HG03442 (cell line): ENCODE results near the gene TNNT3.
A peak's percentile ranks its signal among the peaks of the same experiment; 100 is the strongest.

Experiments
- ATAC-seq: cut with Tn5 transposase; IDR thresholded peaks from one replicate; pipeline ENCODE4 v1.9.1; 2021; ENCODE audit warnings: mild to moderate bottlenecking, moderate library complexity; ENCODE audit not compliant: unreplicated experiment

Gene TNNT3

DNA sequence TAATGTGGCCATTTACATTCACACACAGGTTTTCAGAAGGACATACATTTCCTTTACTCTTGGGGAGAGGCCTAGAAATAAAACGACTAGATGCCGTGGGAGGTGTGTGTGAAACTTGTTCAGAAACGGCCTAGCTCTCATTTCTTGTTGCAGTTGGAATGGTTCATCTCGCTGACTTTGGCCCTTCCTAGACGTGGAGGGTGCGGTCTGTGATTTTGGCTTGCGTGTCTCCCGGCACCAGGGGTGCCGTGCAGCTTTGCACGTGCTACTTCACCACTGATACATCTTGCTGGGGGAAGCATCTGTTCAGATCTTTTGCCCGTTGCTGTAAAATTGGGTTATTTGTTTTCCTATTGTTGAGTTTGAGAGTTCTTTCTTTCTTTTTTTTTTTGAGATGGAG is 24.7 kb upstream of the TNNT3 start:
- ATAC-seq, result no peak

- ATAC-seq, result no peak
Observed at GRCh38 chr11:1896468-1896867, 23.0 kb upstream of the TNNT3 start.

DNA sequence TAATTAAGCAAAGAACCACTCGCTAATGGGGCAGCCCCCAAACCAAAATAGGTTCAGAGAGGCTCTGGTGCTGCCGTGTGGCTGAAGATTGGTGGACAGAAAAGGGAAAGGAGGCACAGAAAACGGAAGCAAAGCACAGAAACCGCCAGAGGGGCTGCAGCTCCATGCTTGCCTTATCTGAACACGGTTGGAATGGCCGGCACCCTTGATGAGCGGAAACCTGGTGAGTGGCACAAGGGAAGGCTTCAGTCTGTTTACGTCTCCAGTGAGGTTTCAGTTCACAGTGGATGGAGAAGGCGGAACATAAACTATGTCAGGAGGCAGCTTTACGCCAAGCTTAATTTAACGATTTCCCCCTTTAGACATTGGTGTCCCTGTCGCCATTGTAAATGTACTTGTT is 22.6 kb upstream of the TNNT3 start:
- no peak for ATAC-seq

GRCh38 chr11:1899090-1899489 is 20.4 kb upstream of the TNNT3 start:
- no peak for ATAC-seq

GRCh38 chr11:1899686-1900085 is 19.8 kb upstream of the TNNT3 start:
- ATAC-seq, result no peak

DNA sequence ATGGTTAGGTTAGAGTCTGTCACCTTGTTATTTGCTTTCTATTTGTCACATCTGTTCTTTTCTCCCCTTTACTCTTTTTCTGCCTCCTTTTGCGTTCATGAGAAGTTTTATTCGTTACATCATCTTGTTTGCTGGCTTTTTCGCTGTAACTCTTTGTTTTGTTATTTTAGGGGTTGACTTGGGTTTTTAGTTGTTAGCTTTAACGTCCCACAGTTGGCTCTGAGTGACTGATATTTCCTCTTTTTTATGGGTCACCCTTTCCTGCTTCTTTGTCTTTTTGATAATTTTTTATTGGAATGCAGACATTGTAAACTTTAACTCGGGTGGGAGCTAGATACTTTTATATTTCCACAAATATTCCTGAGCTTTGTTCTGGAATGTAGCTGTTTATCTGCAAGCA is 13.3 kb upstream of the TNNT3 start:
- ATAC-seq, result no peak

DNA sequence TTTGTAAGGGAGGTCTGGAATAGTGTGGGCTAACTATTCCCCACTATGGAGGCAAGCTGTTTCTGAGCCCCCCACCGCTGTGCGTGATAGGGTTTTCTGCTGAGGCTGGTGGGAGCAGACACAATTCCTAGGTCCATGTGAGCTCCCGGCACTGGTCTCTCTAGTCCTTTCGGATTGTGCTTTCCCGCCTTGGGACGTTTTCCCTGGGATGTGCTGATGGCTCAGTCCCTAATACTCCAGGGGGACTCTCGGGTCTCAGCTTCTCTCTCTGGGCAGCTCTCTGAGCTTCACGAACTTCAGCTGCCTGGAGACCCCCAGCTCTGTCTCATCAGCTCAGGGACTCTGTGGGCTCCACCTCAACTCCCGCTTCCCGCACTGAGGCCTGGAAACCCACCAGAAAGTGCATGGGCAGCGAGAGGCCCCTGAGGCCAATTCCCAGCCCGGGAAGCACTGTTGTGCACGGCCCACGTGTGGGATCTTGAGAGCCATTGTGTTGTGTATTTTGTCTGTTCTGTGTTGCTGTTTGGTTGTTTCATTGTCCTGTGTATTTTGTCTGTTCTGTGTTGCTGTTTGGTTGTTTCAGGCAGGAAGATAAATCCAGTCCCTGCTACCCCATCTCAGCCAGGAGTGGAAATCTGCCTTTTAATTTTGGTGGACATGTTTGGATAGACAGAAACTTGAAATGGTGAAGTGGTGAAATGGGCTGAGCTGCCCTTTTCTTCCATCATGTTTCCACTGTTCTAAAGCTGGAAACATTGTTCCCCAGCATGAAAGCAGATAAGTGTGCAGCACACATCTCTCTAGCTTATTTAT is 12.7 kb upstream of the TNNT3 start:
- ATAC-seq, result no peak

DNA sequence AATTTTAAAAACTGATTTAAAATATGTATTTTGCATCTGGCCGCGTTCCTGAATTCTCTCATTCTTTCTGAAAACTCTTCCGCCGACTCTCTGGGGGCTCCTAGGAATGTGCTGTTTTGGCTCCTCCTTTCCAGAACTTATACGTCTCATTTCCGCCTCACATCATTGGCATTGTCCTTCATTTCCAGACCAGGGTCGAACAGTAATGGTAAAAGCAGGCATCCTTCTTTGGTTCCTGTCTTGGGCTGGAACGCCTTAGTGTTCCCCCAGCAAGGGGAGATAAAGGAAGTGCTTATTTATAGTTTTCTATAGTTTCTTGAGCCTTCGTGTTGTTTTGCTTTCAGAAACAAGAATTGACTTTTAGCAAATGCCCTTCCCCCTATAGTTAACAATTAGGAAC is 10.9 kb upstream of the TNNT3 start:
- no peak for ATAC-seq

DNA sequence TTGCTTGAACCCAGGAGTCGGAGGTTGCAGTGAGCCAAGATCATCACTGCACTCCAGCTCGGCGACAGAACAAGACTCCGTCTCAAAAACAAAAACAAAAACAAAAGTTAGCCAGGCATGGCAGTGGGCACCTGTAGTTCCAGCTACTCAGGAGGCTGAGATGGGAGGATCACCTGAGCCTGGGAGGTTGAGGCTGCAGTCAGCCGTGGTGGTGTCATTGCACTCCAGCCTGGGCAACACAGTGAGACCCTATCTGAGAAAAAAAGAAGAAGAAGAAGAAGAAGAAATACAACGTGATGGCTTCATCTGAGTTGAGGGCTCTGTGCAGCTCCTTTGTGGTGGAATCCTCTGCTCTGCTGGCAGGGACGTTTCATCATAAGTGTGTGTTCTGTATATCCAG is 10.0 kb upstream of the TNNT3 start:
- no peak for ATAC-seq

- no peak for ATAC-seq
Observed at GRCh38 chr11:1912289-1912878, 7.1 kb upstream of the TNNT3 start.

DNA sequence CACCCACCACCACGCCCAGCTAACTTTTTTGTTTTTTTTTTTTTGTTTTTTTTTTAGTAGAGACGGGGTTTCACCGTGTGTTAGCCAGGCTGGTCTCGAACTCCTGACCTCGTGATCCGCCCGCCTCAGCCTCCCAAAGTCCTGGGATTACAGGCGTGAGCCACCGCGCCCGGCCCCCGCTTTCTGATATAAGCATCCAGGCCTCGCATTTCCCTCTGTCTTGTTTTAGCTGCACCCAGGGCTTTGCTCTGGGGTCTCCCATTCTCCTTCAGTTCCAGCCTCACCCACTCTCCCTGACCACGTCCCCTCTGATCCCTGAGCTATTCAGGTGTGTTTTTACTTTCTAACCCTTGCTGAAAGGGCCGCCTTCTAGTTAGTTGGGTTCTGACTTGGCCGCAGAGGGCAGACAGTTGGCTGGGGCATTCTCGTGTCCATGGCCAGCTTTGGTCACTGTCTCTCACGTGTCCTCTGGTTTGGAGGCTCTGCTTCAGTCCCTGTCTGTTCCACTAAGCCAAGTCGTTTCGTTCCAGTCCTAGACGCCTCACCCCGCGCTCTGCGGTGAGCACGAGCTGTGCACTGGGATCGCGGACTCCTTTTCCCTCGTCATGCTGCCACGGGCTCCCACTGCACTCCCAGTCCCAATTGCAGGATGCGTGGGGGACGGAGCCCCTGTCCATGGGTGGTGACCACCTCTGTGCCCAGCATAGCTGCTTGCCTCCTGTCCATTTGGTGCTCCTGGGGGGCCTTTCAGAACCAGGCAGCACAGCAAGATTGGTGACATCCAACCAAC is 6.0 kb upstream of the TNNT3 start:
- no peak for ATAC-seq

DNA sequence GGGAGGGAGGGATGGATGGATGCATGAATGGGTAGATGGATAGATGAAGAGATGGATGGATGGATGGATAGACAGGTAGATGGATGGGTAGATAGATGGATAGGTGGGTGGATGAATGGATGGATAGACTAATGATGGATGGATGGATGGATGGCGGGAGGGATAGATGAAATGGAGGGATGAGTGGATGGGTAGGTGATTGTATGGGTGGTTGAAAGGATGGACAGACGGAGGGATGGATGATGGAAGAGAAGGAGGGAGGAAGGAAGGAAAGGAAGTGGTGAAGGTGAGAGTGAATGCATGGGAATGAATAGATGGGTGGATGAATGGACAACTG is 3.7 kb upstream of the TNNT3 start:
- no peak for ATAC-seq

DNA sequence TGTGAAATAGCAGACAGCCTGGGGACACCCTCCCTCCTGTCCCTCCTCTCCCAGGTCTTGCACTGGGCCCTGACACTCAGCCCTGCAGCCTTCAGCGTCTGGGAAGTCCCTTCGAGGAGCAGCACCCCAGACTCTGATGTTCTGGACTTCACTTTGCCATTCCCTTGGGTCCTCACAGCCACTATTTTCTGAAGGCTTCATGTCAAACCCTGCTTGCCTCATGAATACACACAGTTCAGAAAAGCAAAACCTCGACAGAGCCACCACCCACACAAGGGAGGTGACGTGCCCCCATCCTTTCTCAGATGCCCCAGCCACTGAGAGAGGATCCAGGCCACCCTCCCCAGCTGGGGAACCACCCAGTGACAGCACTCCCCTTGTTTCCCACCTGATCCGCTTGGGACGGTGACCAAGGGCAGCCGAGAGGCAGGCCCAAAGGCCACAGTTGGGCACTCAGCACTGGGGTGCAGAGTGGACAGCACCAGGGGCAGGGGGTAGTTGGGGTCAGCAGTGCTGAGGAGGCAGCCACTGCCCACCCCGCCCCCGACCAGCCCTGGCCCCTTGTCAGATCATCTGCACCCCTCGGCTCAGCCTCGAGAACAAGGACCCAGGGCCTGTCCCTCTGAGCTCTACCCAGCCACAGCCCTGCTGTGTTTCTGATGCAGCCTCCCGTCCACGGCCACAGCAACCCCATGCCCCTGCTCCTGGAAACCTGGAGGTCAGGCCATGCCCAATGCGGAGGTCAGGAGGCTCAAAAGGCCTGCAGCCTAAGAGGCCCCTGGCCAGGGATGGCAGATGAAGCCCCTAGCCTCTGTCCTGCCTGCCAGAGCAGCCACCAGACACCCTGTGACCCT is 3.1 kb upstream of the TNNT3 start:
- peak; percentile 58 for ATAC-seq

DNA sequence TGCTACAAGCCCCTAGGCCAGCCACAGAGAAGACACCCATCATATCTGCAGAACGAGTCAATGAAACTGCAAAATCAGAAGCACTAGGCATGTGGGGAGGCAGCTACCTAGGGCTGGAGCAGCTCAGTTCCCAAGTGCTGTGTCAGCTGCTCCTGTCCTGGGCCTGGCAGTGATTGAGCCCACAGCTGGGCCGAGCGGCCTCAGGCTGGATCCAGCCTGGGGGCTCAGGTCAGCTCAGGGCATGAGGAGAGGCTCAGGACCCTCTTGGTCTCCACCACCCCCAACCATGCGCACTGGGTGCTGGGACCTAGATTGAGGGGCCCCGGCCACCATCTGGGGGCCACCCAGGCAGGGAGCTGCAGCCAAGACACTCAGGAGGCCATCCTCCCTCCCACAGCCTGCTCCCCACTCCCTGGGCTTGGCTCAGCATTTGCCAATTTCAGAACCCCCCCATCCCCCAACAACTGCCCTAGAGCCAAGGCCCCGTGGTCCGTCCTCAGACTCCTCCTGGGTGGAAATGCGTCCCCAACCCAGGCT is 2.4 kb upstream of the TNNT3 start:
- no peak for ATAC-seq

GRCh38 chr11:1917523-1918435 is 1.7 kb upstream of the TNNT3 start:
- ATAC-seq, result no peak

DNA sequence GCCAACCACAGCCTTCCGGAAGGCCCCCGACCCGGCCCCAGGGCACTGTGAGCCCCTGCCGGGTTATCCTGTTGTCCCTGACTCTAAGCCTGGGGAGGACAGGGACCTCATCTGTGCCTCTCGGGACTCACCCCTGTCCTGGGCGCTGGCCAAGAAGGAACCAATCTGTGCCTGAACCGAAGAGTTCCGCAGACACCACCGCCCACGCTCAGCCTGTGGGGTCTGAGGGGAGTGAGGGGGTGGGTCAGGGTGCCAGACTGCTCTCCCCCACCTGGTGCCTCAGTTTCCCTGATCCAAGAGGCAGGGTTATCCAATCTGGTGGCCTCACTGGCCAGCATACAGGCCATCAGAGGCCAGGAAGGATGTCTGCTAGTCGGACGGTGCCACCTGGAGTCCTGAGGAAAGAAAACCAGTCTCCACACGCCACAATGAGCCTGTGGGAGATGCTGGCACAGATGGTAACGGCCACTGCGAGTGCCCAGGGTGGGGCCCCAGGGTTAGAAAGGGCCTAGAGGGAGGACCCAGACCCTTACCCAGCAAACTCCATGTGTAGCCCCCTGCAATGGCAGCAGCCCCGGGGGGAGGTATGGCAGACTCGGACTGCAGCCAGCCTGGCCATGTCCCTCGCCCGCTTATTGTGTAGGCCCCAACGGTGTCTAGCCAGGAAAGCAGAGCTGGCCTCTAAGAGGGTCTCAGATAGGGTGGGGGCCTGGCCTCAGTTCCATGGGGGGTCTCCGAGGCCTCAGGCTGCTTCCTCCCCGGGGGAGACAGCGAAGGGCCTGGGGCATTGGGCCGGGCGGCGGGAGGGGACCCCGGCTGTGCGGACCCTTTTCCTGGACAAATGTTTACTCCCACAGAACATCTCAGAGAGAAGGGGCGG is 827 bp upstream of the TNNT3 start:
- ATAC-seq, result no peak

DNA sequence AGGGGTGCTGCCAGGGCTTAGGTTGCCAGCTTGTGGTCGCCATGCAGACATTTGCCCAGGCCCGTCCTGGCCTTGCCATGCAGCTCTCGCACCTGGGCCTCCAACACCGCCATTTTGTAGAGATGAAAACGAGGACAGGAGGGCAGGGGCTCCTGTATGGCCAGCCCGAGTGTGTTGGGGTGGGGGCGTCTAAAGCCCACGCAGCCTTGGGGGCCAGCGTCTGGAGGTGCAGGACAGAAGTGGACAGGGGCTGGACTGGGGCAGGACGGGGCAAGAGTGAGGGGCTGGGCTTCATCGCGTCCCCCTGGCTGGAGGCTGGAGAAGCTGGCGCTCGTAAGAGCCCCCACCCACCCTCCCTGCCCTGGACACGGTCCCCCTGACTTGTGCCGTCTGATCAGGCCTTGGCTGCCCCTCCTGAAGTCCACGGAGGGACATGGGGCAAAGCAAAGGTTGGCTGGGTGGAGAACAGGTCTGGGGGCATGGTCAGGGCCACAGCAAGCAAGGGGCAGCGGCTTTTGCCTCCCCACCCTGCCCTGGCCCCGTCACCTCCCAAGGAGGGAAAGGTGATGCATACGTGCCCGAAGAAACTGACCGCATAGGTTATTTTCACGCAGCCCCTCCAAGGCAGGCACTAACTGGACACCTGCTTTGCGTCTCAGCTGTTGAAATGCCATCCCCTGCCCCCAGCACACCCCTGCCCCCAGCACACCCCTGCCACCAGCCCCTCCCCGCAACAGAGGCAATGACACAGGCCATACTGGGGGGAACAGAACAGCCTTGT is 815 bp downstream of the TNNT3 start:
- no peak for ATAC-seq

DNA sequence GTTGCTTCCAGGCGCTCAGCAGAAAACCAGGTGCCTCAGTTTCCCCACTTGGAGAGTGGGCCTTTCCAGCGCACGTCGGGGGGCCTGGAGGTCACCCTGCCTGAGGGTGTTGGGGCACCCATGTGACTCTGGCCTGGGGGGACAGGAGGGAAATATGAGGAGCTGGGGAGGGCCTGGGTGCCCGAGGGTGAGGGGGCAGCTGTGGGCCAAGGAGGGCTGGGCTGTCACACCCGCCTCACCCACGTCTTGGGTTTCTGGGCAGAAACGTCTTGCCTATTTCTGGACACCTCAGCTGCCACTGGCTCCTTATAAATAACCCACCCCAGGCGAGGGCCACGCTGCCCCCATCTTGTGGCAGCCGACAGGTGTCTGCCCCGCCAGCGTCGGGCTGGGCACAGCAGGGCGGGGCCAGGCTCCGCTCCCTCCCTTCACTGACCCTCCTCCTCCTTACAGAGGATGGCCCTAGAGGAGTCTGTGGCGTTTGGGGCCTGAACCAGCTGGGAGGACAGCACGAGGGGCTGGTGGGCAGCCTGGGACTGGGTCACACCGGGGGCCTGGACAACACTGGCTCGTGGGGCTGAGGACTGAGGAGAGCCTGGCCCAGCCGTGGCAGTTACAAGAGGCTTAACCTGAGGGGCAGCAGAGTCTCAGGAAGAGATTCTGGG is 1.5 kb downstream of the TNNT3 start:
- no peak for ATAC-seq
